ENCODE measurements around the gene NADSYN1.
"Not testable (repeated sequence)": the region's sequence is repeated elsewhere in the genome, so short reads cannot be mapped to it uniquely, and the experiment has no call there.

NADSYN1 gene

GRCh38 chr11:71535825-71536224 is 82.8 kb downstream of the NADSYN1 start:
- H3K4me3 ChIP-seq (ENCODE audit: low read length), result no peak overlapping the region
- TF ChIP-seq, protein P1, sequence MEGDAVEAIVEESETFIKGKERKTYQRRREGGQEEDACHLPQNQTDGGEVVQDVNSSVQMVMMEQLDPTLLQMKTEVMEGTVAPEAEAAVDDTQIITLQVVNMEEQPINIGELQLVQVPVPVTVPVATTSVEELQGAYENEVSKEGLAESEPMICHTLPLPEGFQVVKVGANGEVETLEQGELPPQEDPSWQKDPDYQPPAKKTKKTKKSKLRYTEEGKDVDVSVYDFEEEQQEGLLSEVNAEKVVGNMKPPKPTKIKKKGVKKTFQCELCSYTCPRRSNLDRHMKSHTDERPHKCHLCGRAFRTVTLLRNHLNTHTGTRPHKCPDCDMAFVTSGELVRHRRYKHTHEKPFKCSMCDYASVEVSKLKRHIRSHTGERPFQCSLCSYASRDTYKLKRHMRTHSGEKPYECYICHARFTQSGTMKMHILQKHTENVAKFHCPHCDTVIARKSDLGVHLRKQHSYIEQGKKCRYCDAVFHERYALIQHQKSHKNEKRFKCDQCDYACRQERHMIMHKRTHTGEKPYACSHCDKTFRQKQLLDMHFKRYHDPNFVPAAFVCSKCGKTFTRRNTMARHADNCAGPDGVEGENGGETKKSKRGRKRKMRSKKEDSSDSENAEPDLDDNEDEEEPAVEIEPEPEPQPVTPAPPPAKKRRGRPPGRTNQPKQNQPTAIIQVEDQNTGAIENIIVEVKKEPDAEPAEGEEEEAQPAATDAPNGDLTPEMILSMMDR (conservative IDR thresholded peaks at IDR 0.05; ENCODE audit: low read depth, low read length), result no peak
- DNase-seq (ENCODE audit: low read depth), result no peak

DNA sequence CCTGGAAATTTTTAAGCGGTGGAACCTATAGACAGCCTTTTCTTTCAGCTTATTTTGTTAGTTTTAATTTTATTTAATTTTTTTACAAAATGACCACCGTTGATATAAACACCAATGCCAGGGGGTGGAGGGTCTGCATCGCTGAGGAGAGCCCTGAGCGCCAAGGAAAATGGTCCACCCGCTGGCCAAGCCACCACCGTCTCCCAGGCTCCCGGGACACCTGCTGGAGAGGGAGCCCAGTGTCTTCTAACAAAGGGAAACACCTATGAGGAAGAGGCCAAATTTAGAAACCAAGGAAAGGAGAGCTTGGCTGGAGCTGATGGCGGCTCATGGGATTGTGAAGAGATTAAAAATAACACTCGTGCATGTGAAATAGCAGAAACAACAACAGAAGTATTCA is 84.5 kb downstream of the NADSYN1 start:
- H3K4me3 ChIP-seq (ENCODE audit: low read length), result no peak overlapping the region
- DNase-seq (ENCODE audit: low read depth), result no peak

GRCh38 chr11:71537977-71538665 is 85.1 kb downstream of the NADSYN1 start, which contains the start of gene KRTAP5-8:
TSS of gene KRTAP5-8 (plus strand) at chr11:71538025. CDS start at chr11:71538056, 31 bp downstream.
- not testable (repeated sequence) for H3K4me3 ChIP-seq (ENCODE audit: low read length); DNase-seq (ENCODE audit: low read depth)

More for the DNA sequence above, 84.5 kb downstream of the NADSYN1 start:
- TF ChIP-seq, protein P1 (conservative IDR thresholded peaks at IDR 0.05; ENCODE audit: low read depth, low read length), result no peak

DNA sequence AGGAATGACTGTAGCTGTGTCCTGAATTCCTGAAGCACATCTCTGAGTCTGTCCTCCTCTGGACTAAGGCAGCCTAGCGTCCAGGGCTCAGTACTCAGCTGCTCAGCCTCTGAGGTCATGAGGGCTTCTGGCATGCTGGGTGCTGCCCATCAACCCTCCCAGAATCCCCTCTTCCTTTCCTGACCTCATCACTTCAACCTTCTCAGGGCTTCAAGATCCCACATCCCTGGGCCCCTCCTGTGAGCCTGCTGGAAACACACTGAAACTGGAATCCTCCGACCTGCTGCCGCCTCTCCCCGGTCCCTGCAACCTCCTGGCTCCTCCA is 85.6 kb downstream of the NADSYN1 start:
- TF ChIP-seq, protein P1 (conservative IDR thresholded peaks at IDR 0.05; ENCODE audit: low read depth, low read length), result no peak
- no peak overlapping the region for H3K4me3 ChIP-seq (ENCODE audit: low read length)
- DNase-seq (ENCODE audit: low read depth), result no peak

DNA sequence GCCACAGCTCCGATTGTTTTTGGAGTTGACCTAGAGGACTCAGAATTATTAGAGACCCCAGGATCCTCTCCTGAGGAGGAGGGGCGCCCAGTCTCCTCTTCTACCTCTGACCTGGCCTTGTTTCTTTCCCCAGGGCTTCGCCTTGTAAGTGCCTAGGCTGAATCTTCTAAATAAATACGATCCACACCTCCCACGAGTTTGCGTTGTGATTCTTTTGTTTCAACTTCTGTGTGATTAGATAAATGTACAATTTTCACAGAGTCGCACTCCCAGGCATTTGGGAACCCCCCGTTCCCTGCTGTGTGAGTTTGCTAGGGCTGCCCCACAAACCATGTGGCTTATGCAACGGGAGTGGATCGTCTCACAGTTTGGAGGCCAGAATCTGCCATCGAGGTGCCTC is 86.0 kb downstream of the NADSYN1 start:
- TF ChIP-seq, protein P1 (conservative IDR thresholded peaks at IDR 0.05; ENCODE audit: low read depth, low read length), result no peak
- no peak for DNase-seq (ENCODE audit: low read depth)
- H3K4me3 ChIP-seq (ENCODE audit: low read length), result no peak overlapping the region

GRCh38 chr11:71539971-71540370 is 87.0 kb downstream of the NADSYN1 start:
- DNase-seq (ENCODE audit: low read depth); H3K4me3 ChIP-seq (ENCODE audit: low read length): not testable (repeated sequence)

DNA sequence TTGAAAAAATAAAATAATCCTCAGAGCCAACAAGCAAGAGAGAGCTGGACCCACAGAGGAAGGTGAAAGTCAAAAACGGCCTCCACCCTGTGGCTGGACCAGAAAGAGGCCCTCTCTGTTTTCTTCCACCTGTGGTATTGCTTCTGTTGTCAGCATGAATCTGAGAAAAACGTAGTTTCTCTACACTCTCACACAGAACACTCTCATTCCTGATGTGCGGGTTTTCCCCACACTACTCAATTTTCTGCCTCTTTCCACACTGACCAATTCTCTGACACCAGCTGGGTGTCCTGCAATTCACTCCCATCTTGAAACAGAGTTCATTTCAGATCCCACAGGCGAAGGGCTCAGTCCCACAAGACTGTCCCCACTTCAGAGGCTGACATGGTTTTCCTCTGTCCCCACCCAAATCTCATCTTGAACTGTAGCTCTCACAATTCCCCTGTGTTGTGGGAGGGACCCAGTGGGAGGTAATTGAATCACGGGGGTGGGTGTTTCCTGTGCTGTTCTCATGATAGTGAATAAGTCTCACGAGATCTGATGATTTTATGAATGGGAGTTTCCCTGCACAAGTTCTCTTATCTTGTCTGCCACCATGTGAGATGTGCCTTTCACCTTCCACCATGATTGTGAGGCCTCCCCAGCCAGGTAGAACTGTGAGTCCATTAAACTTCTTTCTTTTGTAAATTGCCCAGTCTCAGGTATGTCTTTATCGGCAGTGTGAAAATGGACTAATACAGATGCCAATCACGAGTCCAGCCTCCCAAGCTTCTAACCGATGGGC is 87.7 kb downstream of the NADSYN1 start:
- not testable (repeated sequence) for H3K4me3 ChIP-seq (ENCODE audit: low read length); DNase-seq (ENCODE audit: low read depth)

- H3K4me3 ChIP-seq (ENCODE audit: low read length), result no peak overlapping the region
- no peak for DNase-seq (ENCODE audit: low read depth)
- TF ChIP-seq, protein P1 (conservative IDR thresholded peaks at IDR 0.05; ENCODE audit: low read depth, low read length), result no peak
Observed at GRCh38 chr11:71542382-71542781, 89.4 kb downstream of the NADSYN1 start.

Measured in retinal pigment epithelial cell (primary cell).